T-helper 1 cell treated with Interleukin-12 subunit alpha and Interleukin-12 subunit beta and Interleukin-4 antibody, amounts not matched to agents 30 μg/mL and 1 μg/mL, for 36 hours (primary cell): ENCODE results near the gene ATP4B.

ENCODE experiments used
- H3K27ac Mint-ChIP-seq: one replicate; pipeline ENCODE4 v1.8.0; 2021; ENCODE audit warnings: mild to moderate bottlenecking, mixed read lengths
- H3K27me3 Mint-ChIP-seq: one replicate; pipeline ENCODE4 v1.8.0; 2021; ENCODE audit warnings: low read depth, mixed read lengths
- H3K36me3 Mint-ChIP-seq: one replicate; pipeline ENCODE4 v1.8.0; 2021; ENCODE audit warnings: low read depth, mixed read lengths
- H3K4me1 Mint-ChIP-seq: one replicate; pipeline ENCODE4 v1.8.0; 2021; ENCODE audit warnings: low read depth, mixed read lengths
- H3K4me3 Mint-ChIP-seq: one replicate; pipeline ENCODE4 v1.8.0; 2021; ENCODE audit warnings: mild to moderate bottlenecking, moderate library complexity, mixed read lengths
- H3K9me3 Mint-ChIP-seq: one replicate; pipeline ENCODE4 v1.8.0; 2021; ENCODE audit warnings: mixed read lengths

ATP4B gene

GRCh38 chr13:113652404-113653263, 5.4 kb downstream of the ATP4B start:
- H3K36me3 Mint-ChIP-seq = no peaks in the 10 kb centered on the region
- H3K27me3 Mint-ChIP-seq = no peaks in the 10 kb centered on the region
- no peak overlapping the region for H3K4me3 Mint-ChIP-seq
- H3K27ac Mint-ChIP-seq = no peak overlapping the region
- H3K4me1 Mint-ChIP-seq = no peaks in the 10 kb centered on the region
- no peaks in the 10 kb centered on the region for H3K9me3 Mint-ChIP-seq

DNA sequence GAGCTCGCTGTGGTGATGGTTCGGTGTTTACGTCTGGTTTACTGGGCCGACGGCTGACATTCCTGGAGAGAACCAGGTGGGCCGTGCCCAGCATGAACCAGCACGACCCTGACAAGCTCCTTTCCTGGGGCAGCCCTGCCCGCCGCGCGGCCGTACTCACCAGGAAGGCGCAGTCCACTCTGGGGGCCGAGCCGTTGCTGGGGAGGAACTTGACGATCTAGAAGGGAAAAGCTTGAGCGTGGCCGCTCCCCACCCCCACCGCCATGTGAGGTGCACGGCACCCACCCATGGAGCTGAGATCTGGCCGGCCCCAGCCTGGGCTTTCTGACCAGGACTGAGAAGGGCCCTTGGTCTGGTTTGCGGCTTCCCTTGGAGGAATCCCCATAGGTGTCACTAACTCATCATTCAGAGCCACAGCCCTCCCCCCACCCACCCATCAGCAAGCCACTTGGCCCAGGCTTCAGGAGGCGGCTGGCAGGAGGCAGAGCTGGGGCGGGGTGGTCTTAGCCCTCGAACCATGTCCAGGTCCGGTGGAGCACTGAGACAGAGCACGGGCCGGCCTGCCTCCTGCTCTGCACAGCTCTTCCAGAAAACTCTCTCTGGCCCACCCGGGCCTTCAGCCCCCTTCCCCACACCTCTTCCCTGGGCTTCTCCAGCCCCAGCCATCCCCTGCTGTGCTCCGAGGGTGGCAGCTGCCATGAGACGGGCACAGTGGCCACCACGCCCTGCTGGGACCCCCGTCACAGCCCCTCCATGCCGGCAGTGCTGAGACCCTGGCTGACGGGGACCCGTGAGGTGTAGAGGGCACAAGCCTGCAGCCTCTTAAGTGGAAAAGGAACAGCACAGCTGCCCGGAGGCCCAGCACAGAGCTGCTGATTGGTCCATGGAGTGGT, 6.2 kb downstream of the ATP4B start:
- no peaks in the 10 kb centered on the region for H3K9me3 Mint-ChIP-seq
- no peaks in the 10 kb centered on the region for H3K4me1 Mint-ChIP-seq
- no peaks in the 10 kb centered on the region for H3K27me3 Mint-ChIP-seq
- no peaks in the 10 kb centered on the region for H3K36me3 Mint-ChIP-seq
- H3K4me3 Mint-ChIP-seq = no peak overlapping the region
- no peak overlapping the region for H3K27ac Mint-ChIP-seq

DNA sequence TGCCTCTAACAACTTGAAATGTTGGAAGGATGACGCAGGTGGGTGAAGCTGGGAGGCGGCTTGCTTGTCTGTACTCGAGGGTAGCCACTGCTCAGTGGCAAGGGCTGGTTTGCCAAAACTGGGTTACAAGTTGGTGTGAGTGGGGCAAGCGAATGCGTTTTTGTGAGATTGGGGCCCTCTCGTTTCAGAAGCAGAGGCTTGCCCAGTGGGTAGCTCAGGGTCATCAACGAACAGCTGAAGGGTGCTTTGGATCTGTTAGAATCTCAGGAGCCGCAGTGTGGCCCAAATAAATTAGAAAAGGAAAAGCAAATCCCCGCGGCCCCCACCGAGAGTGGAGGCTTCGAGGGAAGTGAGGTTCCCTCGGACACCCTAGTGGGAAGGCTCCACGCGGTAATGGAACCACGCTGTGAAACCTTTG, 7.3 kb downstream of the ATP4B start:
- H3K27me3 Mint-ChIP-seq = no peaks in the 10 kb centered on the region
- no peak overlapping the region for H3K27ac Mint-ChIP-seq
- H3K4me3 Mint-ChIP-seq = no peak overlapping the region

GRCh38 chr13:113650275-113650674, 7.7 kb downstream of the ATP4B start:
- Mint-ChIP-seq H3K27ac (no peak overlapping the region), H3K27me3 (no peaks in the 10 kb centered on the region), H3K36me3 (no peaks in the 10 kb centered on the region), H3K9me3 (no peaks in the 10 kb centered on the region), H3K4me1 (peaks cover 5% of the 10 kb centered on the region), H3K4me3 (no peak overlapping the region)

More for the DNA sequence above, 7.3 kb downstream of the ATP4B start:
- Mint-ChIP-seq H3K36me3 (no peaks in the 10 kb centered on the region), H3K9me3 (no peaks in the 10 kb centered on the region), H3K4me1 (peaks cover 5% of the 10 kb centered on the region)

- no peak overlapping the region for H3K27ac Mint-ChIP-seq
- no peak overlapping the region for H3K4me3 Mint-ChIP-seq
- H3K36me3 Mint-ChIP-seq = no peaks in the 10 kb centered on the region
- H3K9me3 Mint-ChIP-seq = no peaks in the 10 kb centered on the region
- peaks cover 5% of the 10 kb centered on the region for H3K4me1 Mint-ChIP-seq
- no peaks in the 10 kb centered on the region for H3K27me3 Mint-ChIP-seq
These were observed 8.8 kb downstream of the ATP4B start for GRCh38 chr13:113649212-113649611.

- Mint-ChIP-seq H3K27ac (no peak overlapping the region), H3K36me3 (no peaks in the 10 kb centered on the region), H3K27me3 (no peaks in the 10 kb centered on the region)
These were observed 9.8 kb downstream of the ATP4B start for GRCh38 chr13:113648216-113648610.

DNA sequence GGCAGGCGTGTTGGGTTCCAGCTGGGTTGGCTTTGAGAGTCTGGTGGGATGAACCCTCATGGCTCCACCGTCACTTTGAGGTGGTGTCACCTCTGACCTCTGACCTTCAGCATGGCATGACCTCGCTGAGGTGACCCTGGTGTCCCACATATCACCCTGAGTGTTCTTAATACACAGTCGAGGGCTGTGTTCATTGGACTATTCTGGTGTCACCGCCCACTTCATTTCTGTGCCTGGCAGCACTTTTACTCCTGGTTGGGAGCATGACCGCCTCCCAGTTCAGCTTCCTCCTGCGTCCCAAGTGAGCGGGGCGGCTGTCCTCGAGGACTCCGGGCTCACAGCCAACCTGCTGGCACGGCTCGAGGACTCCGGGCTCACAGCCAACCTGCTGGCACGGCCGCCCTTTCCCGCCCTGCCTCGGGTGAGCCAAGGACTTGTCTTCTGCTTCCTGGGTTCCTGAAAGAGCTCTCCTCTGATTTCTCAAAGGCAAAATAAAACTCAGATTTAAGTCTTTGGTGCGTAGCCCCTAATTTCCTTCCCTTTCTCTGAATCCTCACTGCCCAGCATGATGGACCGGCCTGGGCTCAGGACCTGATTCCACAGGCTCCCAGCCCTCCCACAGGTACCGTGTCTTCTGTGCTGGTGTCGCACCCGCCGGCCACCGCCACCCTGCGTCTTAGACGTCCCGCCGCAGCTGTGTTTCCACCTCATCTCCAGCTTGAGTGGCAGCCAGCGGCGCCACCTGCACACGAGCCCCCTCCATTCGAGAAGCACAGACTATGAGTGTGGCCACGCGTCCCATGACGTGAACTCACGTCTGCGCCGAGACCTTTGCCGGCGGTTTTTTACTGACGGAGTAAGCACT, 10.4 kb downstream of the ATP4B start:
- Mint-ChIP-seq H3K27me3 (no peaks in the 10 kb centered on the region), H3K4me3 (no peak overlapping the region), H3K9me3 (no peaks in the 10 kb centered on the region), H3K27ac (no peak overlapping the region), H3K36me3 (peaks cover under 1% of the 10 kb centered on the region), H3K4me1 (peaks cover 5% of the 10 kb centered on the region)

More at GRCh38 chr13:113648216-113648610, 9.8 kb downstream of the ATP4B start:
- Mint-ChIP-seq H3K9me3 (no peaks in the 10 kb centered on the region), H3K4me3 (no peak overlapping the region), H3K4me1 (peaks cover 5% of the 10 kb centered on the region)

DNA sequence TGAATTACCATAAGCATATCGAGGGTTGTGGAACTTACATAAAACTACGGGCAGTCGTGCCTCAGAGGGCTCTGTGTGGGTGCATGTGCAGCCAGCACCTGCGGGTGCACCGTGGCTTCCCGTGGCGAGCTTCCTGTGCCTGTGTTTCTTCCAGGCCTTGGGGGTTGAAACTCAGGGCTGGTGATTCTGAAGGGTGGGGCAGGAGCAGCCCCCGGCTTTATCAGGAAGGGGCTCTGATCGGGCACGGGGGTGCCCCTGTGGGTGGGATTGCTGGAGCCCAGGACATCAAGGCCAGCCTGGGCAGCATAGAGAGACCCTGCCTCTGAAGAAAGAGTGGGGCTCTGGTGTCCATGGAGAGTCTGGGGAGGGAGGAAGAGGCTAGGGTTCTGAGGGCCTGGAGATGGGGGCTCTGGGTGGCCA, 11.1 kb downstream of the ATP4B start:
- H3K9me3 Mint-ChIP-seq = no peaks in the 10 kb centered on the region
- H3K36me3 Mint-ChIP-seq = peaks cover 5% of the 10 kb centered on the region
- no peaks in the 10 kb centered on the region for H3K27me3 Mint-ChIP-seq
- H3K4me1 Mint-ChIP-seq = peaks cover 5% of the 10 kb centered on the region
- H3K27ac Mint-ChIP-seq = no peak overlapping the region
- H3K4me3 Mint-ChIP-seq = no peak overlapping the region

DNA sequence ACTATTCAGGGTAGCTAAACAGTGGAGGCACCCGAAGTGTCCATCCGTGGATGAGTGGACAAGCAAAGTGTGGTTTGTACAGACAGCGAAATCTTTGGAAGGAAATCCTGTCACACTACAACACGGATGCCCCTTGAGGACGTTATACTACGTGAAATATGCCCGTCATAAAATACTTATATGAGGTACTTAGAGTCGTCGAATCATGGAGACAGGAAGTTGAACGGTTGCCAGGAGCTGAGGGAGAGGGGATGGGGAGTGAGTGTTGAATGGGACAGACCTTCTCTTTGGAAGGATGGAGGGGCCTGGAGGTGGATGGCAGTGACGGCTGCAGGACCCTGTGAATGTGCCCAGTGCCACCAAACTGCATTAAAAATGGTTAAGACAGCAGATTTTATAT, 11.6 kb downstream of the ATP4B start:
- no peak overlapping the region for H3K4me3 Mint-ChIP-seq
- no peak overlapping the region for H3K27ac Mint-ChIP-seq
- no peaks in the 10 kb centered on the region for H3K9me3 Mint-ChIP-seq

DNA sequence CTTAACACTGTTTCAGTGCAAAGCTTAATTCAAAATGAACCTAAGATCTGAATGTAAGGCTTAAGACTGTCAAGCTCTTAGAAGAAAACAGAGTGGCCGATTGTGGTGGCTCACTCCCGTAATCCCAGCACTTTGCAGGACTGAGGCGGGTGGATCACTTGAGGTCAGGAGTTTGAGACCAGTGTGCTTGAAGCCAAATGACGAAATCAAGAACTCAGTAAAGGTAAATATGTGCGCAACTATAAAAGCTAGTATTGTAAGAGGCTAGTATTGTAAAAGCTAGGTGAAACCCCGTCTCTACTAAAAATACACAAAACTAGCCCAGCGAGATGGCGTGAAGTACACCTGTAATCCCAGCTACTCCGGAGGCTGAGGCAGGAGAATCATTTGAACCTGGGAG, 12.7 kb downstream of the ATP4B start:
- H3K9me3 Mint-ChIP-seq = no peaks in the 10 kb centered on the region
- peaks cover 15% of the 10 kb centered on the region for H3K36me3 Mint-ChIP-seq
- peaks cover 5% of the 10 kb centered on the region for H3K4me1 Mint-ChIP-seq
- H3K4me3 Mint-ChIP-seq = no peak overlapping the region
- H3K27ac Mint-ChIP-seq = no peak overlapping the region
- no peaks in the 10 kb centered on the region for H3K27me3 Mint-ChIP-seq

More for the DNA sequence above, 11.6 kb downstream of the ATP4B start:
- Mint-ChIP-seq H3K36me3 (peaks cover 9% of the 10 kb centered on the region), H3K4me1 (peaks cover 5% of the 10 kb centered on the region), H3K27me3 (no peaks in the 10 kb centered on the region)

- Mint-ChIP-seq H3K27ac (no peak overlapping the region), H3K9me3 (no peaks in the 10 kb centered on the region), H3K27me3 (no peaks in the 10 kb centered on the region), H3K4me1 (peaks cover 5% of the 10 kb centered on the region), H3K4me3 (no peak overlapping the region), H3K36me3 (peaks cover 19% of the 10 kb centered on the region)
These were observed 13.2 kb downstream of the ATP4B start for GRCh38 chr13:113644800-113645199.

DNA sequence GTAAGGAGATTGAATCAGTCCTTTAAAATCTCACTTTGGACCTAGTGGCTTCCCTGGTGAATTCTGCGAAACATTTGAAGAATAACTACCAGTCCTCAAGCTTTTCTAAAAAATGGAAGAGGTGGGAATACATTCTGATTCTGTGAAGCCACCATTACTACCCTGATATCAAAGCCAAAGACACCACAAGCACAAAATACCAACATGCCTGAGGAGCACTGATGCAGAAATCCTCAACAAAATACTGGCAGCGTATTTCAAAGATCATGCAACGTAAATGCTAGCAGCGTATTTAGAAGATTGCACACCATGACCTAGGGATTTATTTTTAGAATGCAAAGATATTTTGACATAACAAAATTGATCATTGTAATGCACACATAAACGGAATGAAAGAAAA, 14.4 kb downstream of the ATP4B start:
- Mint-ChIP-seq H3K4me1 (peaks cover 5% of the 10 kb centered on the region), H3K27ac (no peak overlapping the region), H3K9me3 (no peaks in the 10 kb centered on the region), H3K27me3 (no peaks in the 10 kb centered on the region), H3K36me3 (peaks cover 22% of the 10 kb centered on the region), H3K4me3 (no peak overlapping the region)

DNA sequence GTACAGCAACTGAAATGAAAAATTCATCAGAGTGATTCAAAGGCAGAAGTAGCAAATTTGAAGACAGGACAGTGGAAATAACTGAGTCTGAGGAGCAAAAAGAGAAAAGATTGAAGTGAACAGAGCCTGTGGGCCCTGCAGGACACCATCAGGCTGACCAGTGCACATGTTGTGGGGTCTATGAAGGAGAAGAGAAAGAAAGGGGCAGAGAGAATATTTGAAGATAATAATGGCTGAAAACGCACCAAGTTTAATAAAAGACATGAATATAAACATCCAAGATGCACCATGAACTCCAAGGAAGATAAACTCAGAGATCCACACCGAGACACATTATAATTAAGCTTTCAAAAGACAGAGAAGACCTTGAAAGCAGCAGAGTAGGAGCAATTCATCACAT, 15.4 kb downstream of the ATP4B start:
- H3K36me3 Mint-ChIP-seq = peaks cover 27% of the 10 kb centered on the region
- H3K27ac Mint-ChIP-seq = no peak overlapping the region

DNA sequence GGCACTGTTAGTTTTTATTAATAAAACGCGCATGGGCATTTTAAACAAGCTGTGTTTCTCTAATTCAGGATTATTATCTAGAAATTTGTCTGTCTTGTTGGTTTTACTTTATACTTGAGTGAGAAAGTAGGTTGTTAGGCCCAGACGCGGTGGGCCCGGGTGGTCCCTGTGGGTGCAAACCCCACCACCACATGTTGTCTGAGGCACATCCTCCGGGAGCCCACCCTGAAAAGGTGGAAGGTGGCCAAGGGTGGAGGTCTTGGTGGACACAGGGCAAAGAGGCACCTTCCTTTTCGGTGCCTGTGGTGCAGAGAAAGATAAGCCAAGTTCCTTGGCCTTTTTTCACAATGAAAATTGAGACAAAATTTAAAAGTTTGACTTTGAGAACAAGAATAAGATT, 16.6 kb downstream of the ATP4B start:
- Mint-ChIP-seq H3K4me3 (no peak overlapping the region), H3K4me1 (peaks cover 2% of the 10 kb centered on the region), H3K9me3 (no peaks in the 10 kb centered on the region), H3K27me3 (no peaks in the 10 kb centered on the region), H3K27ac (no peak overlapping the region), H3K36me3 (peaks cover 35% of the 10 kb centered on the region)

More for the DNA sequence above, 15.4 kb downstream of the ATP4B start:
- H3K4me3 Mint-ChIP-seq = no peak overlapping the region
- H3K27me3 Mint-ChIP-seq = no peaks in the 10 kb centered on the region
- H3K9me3 Mint-ChIP-seq = no peaks in the 10 kb centered on the region
- H3K4me1 Mint-ChIP-seq = peaks cover 5% of the 10 kb centered on the region
